ENCODE measurements around the gene MYPOP. TPM values are rescaled to one million over a fixed set of nuclear protein-coding genes. Genes with fewer than 3 reads are reported as not detected.
A peak's percentile ranks its signal among the peaks of the same experiment; 100 is the strongest.

The MYPOP gene
- total and polyA plus RNA-seq, 9 of the 15 experiments (the other 6 are each of a cell fraction or from before 2014, with no cell fraction given) = 0.32 to 7.6 (median 1.6) TPM

- TF ChIP-seq CCAR2 (IDR thresholded peaks at IDR 0.05; ENCODE audit: low read depth, low read length) (no peak), SAFB2 (IDR thresholded peaks at IDR 0.05; ENCODE audit: borderline replicate concordance, low read depth, low read length, severe bottlenecking) (no peak), ZNF780A (CRISPR knock-in tag; IDR thresholded peaks at IDR 0.05) (no peak), CREBBP (IDR thresholded peaks at IDR 0.05; ENCODE audit: low read depth, low read length) (no peak), PHB (CRISPR knock-in tag; IDR thresholded peaks at IDR 0.05) (no peak), MAZ (CRISPR knock-in tag; conservative IDR thresholded peaks at IDR 0.05 in 1 of 2, IDR thresholded peaks at IDR 0.05 in 1 of 2) (peak; percentile 65 to 92), ZNF263 (CRISPR knock-in tag; IDR thresholded peaks at IDR 0.05; ENCODE audit: borderline replicate concordance) (no peak), PYGO2 (tag; IDR thresholded peaks at IDR 0.05) (peak; percentile 3; the same call in 1 of the 2 replicates), CBX1 (IDR thresholded peaks at IDR 0.05; ENCODE audit: low read depth) (peak; percentile 80), KAT7 (CRISPR knock-in tag; IDR thresholded peaks at IDR 0.05; ENCODE audit: borderline replicate concordance) (peak; percentile 88), POLR2AphosphoS2 (IDR thresholded peaks at IDR 0.05; ENCODE audit: low read length) (no peak), TOE1 (IDR thresholded peaks at IDR 0.05; ENCODE audit: borderline replicate concordance) (peak; percentile 86; the same call in 1 of the 2 replicates), TOE1 (CRISPR knock-in tag; IDR thresholded peaks at IDR 0.05; ENCODE audit: borderline replicate concordance, low read depth) (no peak), CHD2 (IDR thresholded peaks at IDR 0.05; ENCODE audit: low read depth, low read length) (0 out of 2 replicates have a peak, but pooled peaks have one; percentile 43), GATA2 (CRISPR knock-in tag; IDR thresholded peaks at IDR 0.05) (no peak), FOXK2 (conservative IDR thresholded peaks at IDR 0.05 in 1 of 2, IDR thresholded peaks at IDR 0.05 in 1 of 2; ENCODE audit: low read depth in 2 of 2) (no peak; a peak in 1 of 4 replicates), PRPF4 (IDR thresholded peaks at IDR 0.05; ENCODE audit: insufficient read depth, low read depth, low read length, poor library complexity, severe bottlenecking) (no peak), RAD51 (IDR thresholded peaks at IDR 0.05; ENCODE audit: borderline replicate concordance, low read depth) (0 out of 2 replicates have a peak, but pooled peaks have one; percentile 22), NFYB (IDR thresholded peaks at IDR 0.05; ENCODE audit: extremely low read depth, insufficient read length) (peak; percentile 14), TCFL5 (CRISPR knock-in tag; conservative IDR thresholded peaks at IDR 0.05) (no peak), ZNF274 (IDR thresholded peaks at IDR 0.05; ENCODE audit: borderline replicate concordance, low read depth, low read length) (no peak), LEF1 (IDR thresholded peaks at IDR 0.05) (no peak; the same call in 1 of the 2 replicates), ZNF316 (IDR thresholded peaks at IDR 0.05) (no peak), ZNF384 (IDR thresholded peaks at IDR 0.05; ENCODE audit: low read depth, low read length) (peak; percentile 10; the same call in 1 of the 2 replicates), TRIM24 (IDR thresholded peaks at IDR 0.05) (no peak), ZNF282 (CRISPR knock-in tag; IDR thresholded peaks at IDR 0.05) (no peak), ZNF124 (CRISPR knock-in tag; IDR thresholded peaks at IDR 0.05) (no peak), USF2 (CRISPR knock-in tag; IDR thresholded peaks at IDR 0.05) (no peak), ARID1B (IDR thresholded peaks at IDR 0.05) (no peak), ZNF24 (IDR thresholded peaks at IDR 0.05) (no peak), ZNF561 (CRISPR knock-in tag; conservative IDR thresholded peaks at IDR 0.05) (no peak)
Measured at GRCh38 chr19:45886427-45887199, 15.8 kb downstream of the MYPOP start (continued).
